Stimulated activated CD4-positive, alpha-beta T cell treated with anti-CD3 and anti-CD28 coated beads, TNF-alpha, amount 100 ng/mL, for 1 hour (primary cell): ENCODE results near the gene NANOS1.
"Not testable (repeated sequence)": the region's sequence is repeated elsewhere in the genome, so short reads cannot be mapped to it uniquely, and the experiment has no call there.

ENCODE experiments used
- DNase-seq, 3 donors: peaks; one replicate each; pipeline ENCODE4 v3.0.0-alpha.2; 2020; ENCODE audit warnings: low read depth in 3 of 3, low spot score in 1 of 3

The NANOS1 gene

DNA sequence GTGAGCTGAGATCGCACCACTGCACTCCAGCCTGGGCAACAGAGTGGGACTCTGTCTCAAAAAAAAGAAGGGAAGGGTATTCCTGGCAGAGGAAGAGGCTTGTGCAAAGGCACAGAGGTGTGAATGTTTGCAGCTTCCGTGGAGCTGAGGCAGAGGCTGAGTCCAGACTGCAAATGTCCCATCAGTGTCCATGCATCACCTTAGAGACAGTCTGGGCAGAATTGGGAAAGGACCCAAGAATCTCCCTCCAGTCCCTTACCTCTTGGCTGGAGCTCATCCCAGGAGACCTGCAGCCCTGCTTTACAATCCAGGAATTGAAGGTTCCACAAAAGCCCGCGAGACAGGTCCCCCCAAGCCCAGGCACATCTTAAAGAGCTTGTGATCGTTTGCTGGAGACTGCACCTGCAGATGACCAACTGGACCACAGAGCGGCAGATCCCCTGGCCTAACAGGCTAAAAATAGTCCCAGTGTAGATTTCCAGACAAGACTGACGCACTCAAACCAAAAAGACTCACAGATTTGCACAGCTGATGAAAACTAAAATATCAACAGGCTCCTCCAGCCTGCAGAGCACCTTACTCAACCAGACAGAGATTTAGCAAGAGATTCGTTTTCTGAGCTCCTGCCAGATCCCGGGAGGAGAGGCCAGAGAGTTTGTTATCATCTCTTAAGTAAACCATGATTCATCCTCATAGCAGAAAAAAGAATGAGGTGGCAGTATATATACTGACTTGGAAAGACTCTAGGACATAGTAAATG lies 22.9 kb upstream of the NANOS1 start:
- no peak for DNase-seq

DNA sequence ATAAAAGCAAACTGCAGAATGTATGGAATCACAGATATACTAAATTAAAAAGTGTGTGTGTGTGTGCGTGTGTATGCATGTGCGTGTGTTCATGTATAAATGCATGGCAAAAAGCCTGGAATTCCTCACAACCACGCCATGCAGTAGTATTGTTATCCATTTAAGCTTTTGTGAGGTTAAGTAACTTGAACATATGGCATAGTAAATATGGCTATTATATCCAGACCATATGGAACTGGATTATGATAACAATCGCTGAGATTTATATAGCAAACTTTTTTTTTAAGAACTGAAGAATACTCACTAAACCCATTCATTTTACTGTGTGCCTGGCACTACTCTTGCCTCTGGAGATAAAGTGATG lies 22.3 kb upstream of the NANOS1 start:
- DNase-seq, result no peak

DNA sequence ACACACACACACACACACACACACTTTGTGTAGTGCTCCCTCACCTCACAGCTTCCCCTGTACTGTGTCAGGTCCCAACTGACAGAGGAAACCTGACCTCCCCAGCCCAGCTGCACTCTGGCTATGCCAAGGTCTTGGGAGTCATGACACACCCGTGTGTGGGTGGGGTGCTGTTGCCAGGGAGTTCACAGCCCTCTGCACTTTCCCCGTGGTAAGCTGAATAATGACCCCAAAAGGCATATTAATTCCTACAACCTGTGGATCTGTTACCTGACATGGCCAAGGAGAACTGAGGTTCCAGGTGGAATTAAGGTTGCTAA lies 8.9 kb upstream of the NANOS1 start:
- DNase-seq, result peak in 1 of 3 donors; percentile 7

DNA sequence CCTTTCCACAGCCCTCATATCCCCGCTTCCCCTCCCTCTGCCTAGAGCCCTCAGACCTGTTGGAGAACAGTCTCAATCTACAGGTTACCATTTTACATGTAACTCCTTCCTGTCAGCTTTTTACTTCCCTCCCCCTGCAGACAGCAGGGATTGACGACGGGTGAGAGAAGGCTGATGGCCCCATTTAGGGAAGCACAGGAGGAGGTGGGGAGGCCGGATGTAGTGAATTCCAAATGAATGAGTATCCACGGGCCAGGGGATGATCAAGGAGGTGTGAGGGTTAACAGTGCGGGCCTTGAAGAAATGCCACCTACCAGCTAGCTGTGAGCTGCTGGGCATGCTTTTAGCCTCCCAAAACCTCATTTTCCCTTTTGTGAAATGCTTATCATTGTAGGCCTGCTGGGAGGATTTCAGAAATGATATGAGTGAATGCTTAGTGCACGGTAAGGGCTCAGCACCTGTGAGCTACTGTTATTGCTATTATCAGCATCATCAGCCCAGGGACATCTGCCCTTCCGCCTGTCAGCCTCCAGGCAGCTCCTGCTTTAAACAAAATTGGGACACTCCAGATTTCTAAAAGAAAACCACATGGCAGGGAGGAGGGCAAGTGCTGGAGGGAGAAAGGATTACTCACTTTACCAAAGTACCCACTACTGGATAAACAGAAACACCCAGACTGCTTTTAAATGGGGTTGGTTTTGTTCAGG lies 6.5 kb upstream of the NANOS1 start:
- no peak for DNase-seq

GRCh38 chr10:119023553-119023868 lies 6.0 kb upstream of the NANOS1 start:
- no peak for DNase-seq

DNA sequence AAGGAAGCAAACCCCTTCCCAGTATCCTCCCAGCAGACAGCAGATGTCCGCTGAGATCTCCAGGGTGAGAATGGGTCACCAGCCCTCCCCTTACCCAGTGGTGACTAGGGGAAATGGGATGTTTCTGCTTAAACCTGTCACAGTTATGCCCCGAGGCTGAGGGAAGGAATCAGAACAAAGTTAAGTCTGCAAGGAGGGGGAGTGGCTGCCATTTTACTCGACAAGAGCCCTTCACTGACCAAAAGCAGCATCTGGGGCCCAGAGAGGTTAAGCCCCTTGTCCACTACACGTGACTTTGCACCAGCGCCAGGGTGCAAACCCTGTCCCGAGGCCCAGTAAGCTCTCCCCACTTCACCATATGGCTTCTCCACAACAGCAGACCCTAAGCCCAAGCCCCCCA lies 4.6 kb upstream of the NANOS1 start:
- no peak for DNase-seq

- DNase-seq, result no peak
These were observed 4.2 kb upstream of the NANOS1 start for GRCh38 chr10:119025336-119025735.

DNA sequence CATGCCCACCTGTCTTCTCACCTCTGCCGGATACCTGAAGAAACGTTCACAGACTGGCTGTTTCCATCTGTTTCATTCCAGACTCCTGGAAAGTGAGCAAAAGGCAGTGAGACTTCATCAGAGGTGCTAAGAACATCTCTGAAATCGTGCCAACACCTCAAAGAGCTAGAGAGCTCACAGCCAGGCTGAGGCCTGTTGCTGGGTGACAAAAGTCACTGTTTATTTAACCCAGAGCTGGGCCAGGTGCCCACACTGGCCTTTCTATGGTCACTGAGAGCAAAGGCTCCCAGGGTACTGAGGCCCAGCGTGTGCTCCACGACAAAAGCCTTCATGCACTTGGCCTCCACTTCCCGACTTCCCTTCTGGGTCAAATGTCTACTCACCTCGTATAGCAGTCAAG lies 3.7 kb upstream of the NANOS1 start:
- no peak for DNase-seq

DNA sequence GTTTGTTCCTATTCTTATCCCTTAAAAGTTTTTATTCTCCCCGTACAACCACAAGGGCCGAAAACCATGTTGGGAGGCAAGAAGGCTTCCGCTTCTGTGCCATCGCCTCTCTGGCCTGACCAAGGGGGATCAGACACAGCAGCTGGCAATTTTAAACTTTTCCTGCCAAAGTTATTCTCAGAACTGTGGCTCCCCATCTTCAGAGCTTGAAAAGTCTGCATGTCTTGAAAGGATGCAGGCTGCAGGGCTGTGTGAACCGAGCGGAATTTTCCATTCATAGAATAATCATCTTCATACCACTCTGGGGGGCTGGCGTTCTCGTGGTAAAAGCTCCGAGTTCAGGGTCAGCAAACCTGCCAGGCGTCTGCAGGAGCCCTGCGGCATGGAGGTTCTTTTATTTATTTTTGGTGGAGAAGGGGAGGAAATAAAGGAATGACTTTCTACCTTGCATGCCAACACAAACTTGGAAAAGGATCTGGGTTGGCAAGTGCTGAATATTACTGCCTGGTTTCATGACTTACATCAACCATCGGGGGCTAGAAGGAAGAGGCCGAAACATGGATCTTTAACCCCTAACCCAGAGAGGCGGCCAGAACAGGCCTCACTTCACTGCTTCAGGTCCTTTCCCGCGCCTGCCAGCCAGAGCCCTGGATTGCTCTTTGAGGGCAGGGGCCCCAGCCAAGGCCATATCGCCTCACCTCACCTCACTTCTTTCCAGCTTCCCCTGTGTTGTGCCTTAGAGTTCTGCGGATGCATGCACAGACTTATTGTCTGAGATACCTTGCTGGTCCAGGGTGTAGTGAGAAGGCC lies 3.0 kb upstream of the NANOS1 start:
- DNase-seq, result no peak

GRCh38 chr10:119028445-119028899 lies 1.0 kb upstream of the NANOS1 start:
- not testable (repeated sequence) for DNase-seq

- peak; percentile 39 to 70 (median 58) for DNase-seq
These were observed 458 bp upstream of the NANOS1 start for GRCh38 chr10:119028900-119029612.

- peak in 1 of 3 donors; percentile 19 for DNase-seq
These were observed 1.1 kb downstream of the NANOS1 start for GRCh38 chr10:119030421-119031250.

- no peak for DNase-seq
These were observed 2.1 kb downstream of the NANOS1 start for GRCh38 chr10:119031496-119032059.

GRCh38 chr10:119039161-119039560 lies 9.6 kb downstream of the NANOS1 start:
- DNase-seq, result no peak

GRCh38 chr10:119041326-119041725 lies 11.8 kb downstream of the NANOS1 start:
- no peak for DNase-seq

GRCh38 chr10:119042169-119042568 lies 12.7 kb downstream of the NANOS1 start:
- DNase-seq, result no peak

GRCh38 chr10:119045561-119045960 lies 16.0 kb downstream of the NANOS1 start:
- no peak for DNase-seq

DNA sequence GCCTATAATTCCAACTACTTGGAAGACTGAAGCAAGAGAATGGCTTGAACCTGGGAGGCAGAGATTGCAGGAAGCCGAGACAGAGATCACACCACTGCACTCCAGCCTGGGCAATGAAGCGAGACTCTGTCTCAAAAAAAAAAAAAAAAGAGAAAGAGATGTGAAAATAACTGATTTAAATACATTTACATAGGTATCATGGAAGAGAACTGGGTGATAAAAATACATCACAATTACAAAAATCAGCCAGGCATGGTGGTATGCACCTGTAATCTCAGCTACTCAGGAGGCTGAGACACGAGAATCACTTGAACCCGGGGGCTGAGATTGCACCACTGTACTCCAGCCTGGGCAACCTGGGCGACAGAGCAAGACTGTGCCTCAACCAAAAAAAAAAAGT lies 19.8 kb downstream of the NANOS1 start:
- no peak for DNase-seq

DNA sequence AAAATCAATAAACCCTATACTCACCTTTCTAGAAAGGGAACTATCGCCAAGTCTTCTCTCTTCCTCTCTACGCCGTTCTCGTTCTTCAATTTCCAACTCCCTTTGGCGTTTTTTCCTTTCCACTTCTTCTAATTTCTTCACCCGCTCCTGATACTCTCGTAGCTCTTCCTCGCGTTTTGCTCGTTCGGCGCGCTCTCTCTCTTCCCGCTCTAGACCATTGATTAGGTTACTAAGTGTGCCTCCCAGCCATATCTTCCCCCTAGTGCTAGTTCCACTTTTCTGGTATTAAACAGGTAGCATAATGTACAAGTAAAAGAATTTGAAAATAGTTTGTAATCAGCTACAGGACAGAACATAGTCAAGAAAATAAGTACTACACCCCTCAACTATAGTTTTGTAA lies 20.3 kb downstream of the NANOS1 start:
- no peak for DNase-seq

DNA sequence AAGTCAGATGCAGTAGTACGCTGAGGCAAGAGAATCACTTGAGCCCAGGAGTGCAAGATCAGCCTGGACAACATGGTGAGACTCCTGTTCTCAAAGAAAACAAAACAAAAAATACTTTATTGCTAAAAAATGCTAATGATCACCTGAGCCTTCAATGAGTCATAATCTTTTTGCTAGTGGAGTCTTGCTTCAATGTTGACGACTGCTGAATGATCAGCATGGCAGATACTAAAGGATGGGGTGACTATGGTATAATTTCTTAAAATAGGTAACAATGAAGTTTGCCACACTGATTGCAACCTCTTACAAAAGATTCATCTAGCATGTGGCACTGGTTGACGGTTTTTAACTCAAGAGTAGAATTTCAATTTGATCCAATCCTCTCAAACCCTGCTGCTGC lies 22.3 kb downstream of the NANOS1 start:
- DNase-seq, result no peak
